Measurements from ENCODE around the gene POLR2B. TPM values are rescaled to one million over a fixed set of nuclear protein-coding genes. Genes with fewer than 3 reads are reported as not detected.

The POLR2B gene
- 78.2 TPM for total RNA-seq
- 30.6 TPM for polyA plus RNA-seq (ENCODE audit: insufficient read depth, low read depth, low replicate concordance)
- long read RNA-seq, donor 1, transcript POLR2B-201 (25 exons, 3,748 nt) = major isoform, 6 of 1,999 reads
- long read RNA-seq, donor 1, partial matches to known transcripts = 1,068 of 1,999 reads
- long read RNA-seq, donor 1, other reads (novel, unspliced or antisense) = 925 of 1,999 reads
- long read RNA-seq, donor 2, transcript POLR2B-201 (25 exons, 3,748 nt) = major isoform, 7 of 16 reads
- long read RNA-seq, donor 2, partial matches to known transcripts = 7 of 16 reads
- long read RNA-seq, donor 2, other reads (novel, unspliced or antisense) = 0 of 16 reads
- long read RNA-seq, donor 3, transcript POLR2B-201 (25 exons, 3,748 nt) = major isoform, 7 of 3,554 reads
- long read RNA-seq, donor 3, partial matches to known transcripts = 3,172 of 3,554 reads
- long read RNA-seq, donor 3, other reads (novel, unspliced or antisense) = 372 of 3,554 reads
- long read RNA-seq, donor 4, transcript POLR2B-201 (25 exons, 3,748 nt) = major isoform, 10 of 18 reads
- long read RNA-seq, donor 4, partial matches to known transcripts = 6 of 18 reads
- long read RNA-seq, donor 4, other reads (novel, unspliced or antisense) = 0 of 18 reads
- long read RNA-seq, donor 5, partial matches to known transcripts = 0 of 1 reads
- long read RNA-seq, donor 5, other reads (novel, unspliced or antisense) = 0 of 1 reads
- long read RNA-seq, donor 6, transcript POLR2B-201 (25 exons, 3,748 nt) = major isoform, 7 of 37 reads
- long read RNA-seq, donor 6, partial matches to known transcripts = 28 of 37 reads
- long read RNA-seq, donor 6, other reads (novel, unspliced or antisense) = 0 of 37 reads
- long read RNA-seq, donor 7, transcript POLR2B-201 (25 exons, 3,748 nt) = major isoform, 24 of 39 reads
- long read RNA-seq, donor 7, partial matches to known transcripts = 8 of 39 reads
- long read RNA-seq, donor 7, other reads (novel, unspliced or antisense) = 5 of 39 reads
- long read RNA-seq, donor 8, transcript POLR2B-201 (25 exons, 3,748 nt) = major isoform, 6 of 19 reads
- long read RNA-seq, donor 8, partial matches to known transcripts = 12 of 19 reads
- long read RNA-seq, donor 8, other reads (novel, unspliced or antisense) = 0 of 19 reads
- long read RNA-seq, donor 9, partial matches to known transcripts = 1,263 of 2,774 reads
- long read RNA-seq, donor 9, other reads (novel, unspliced or antisense) = 1,508 of 2,774 reads
- long read RNA-seq, donor 10, transcript POLR2B-201 (25 exons, 3,748 nt) = major isoform, 6 of 3,454 reads
- long read RNA-seq, donor 10, partial matches to known transcripts = 1,747 of 3,454 reads
- long read RNA-seq, donor 10, other reads (novel, unspliced or antisense) = 1,701 of 3,454 reads

- no peak for TF ChIP-seq CTCF (IDR thresholded peaks at IDR 0.05; ENCODE audit: borderline replicate concordance, extremely low read depth, insufficient read depth)
- no peaks in the 10 kb centered on the region for H3K27me3 ChIP-seq (ENCODE audit: control insufficient read depth, insufficient read depth, low read length)
- no peaks in the 10 kb centered on the region for H3K9me3 ChIP-seq (ENCODE audit: control insufficient read depth in 2 of 3, insufficient read depth in 1 of 3, low read length in 3 of 3)
- peaks cover 0 to 1% (median 0%) of the 10 kb centered on the region in 3 donors for H3K36me3 ChIP-seq (ENCODE audit: control insufficient read depth in 2 of 3, insufficient read depth in 3 of 3, low read length in 3 of 3)
- DNase-seq (peak; percentile 92 to 98 (median 96)), FAIRE-seq (no peak)
- peak within 1 kb of the TSS; percentile 81 to 99 (median 91) for H3K9ac ChIP-seq (ENCODE audit: low read length in 3 of 3)
- H3K27ac ChIP-seq (ENCODE audit: low read depth in 2 of 2, low read length in 2 of 2) = peak within 1 kb of the TSS; percentile 80 to 82
- intact Hi-C loops (cut with DNase I) = no loop called here
- peak within 1 kb of the TSS; percentile 97 to 99 (median 97) for H3K4me3 ChIP-seq (ENCODE audit: low read length in 3 of 3)
- peaks cover 0 to 12% (median 0%) of the 10 kb centered on the region in 3 donors for H3K4me1 ChIP-seq (ENCODE audit: control insufficient read depth in 2 of 3, insufficient read depth in 2 of 3, low read depth in 1 of 3, low read length in 3 of 3)
Measured at GRCh38 chr4:56978750-56979303, at the start of gene POLR2B. POLR2B (plus strand) TSS chr4:56978896; CDS start chr4:56978986, 90 bp downstream.

GRCh38 chr4:56930638-56931037 lies 48.1 kb upstream of the POLR2B start:
- Histone ChIP-seq H3K9me3 (ENCODE audit: control insufficient read depth in 2 of 3, insufficient read depth in 1 of 3, low read length in 3 of 3) (no peaks in the 10 kb centered on the region), H3K27ac (ENCODE audit: low read depth in 2 of 2, low read length in 2 of 2) (no peak overlapping the region), H3K27me3 (ENCODE audit: control insufficient read depth, insufficient read depth, low read length) (no peaks in the 10 kb centered on the region), H3K9ac (ENCODE audit: low read length in 3 of 3) (no peak overlapping the region), H3K36me3 (ENCODE audit: control insufficient read depth in 2 of 3, insufficient read depth in 3 of 3, low read length in 3 of 3) (peaks cover 7 to 16% (median 12%) of the 10 kb centered on the region in 3 donors), H3K4me3 (ENCODE audit: low read length in 3 of 3) (no peak overlapping the region), H3K4me1 (ENCODE audit: control insufficient read depth in 2 of 3, insufficient read depth in 2 of 3, low read depth in 1 of 3, low read length in 3 of 3) (no peaks in the 10 kb centered on the region)
- FAIRE-seq (no peak), DNase-seq (no peak)
- intact Hi-C loops (cut with DNase I) = no loop called here
- TF ChIP-seq CTCF (IDR thresholded peaks at IDR 0.05; ENCODE audit: borderline replicate concordance, extremely low read depth, insufficient read depth) = no peak

- TF ChIP-seq CTCF (IDR thresholded peaks at IDR 0.05; ENCODE audit: borderline replicate concordance, extremely low read depth, insufficient read depth) = no peak
Measured at GRCh38 chr4:56931924-56932323, 46.8 kb upstream of the POLR2B start.

More at GRCh38 chr4:56931924-56932323, 46.8 kb upstream of the POLR2B start:
- FAIRE-seq = no peak
- H3K36me3 ChIP-seq (ENCODE audit: control insufficient read depth in 2 of 3, insufficient read depth in 3 of 3, low read length in 3 of 3) = peaks cover 7 to 16% (median 12%) of the 10 kb centered on the region in 3 donors
- no peaks in the 10 kb centered on the region for H3K27me3 ChIP-seq (ENCODE audit: control insufficient read depth, insufficient read depth, low read length)
- no peak for DNase-seq
- no peaks in the 10 kb centered on the region for H3K4me1 ChIP-seq (ENCODE audit: control insufficient read depth in 2 of 3, insufficient read depth in 2 of 3, low read depth in 1 of 3, low read length in 3 of 3)
- H3K4me3 ChIP-seq (ENCODE audit: low read length in 3 of 3) = no peak overlapping the region
- no peaks in the 10 kb centered on the region for H3K9me3 ChIP-seq (ENCODE audit: control insufficient read depth in 2 of 3, insufficient read depth in 1 of 3, low read length in 3 of 3)
- intact Hi-C loops (cut with DNase I) = no loop called here
- no peak overlapping the region for H3K9ac ChIP-seq (ENCODE audit: low read length in 3 of 3)
- H3K27ac ChIP-seq (ENCODE audit: low read depth in 2 of 2, low read length in 2 of 2) = no peak overlapping the region
